ENCODE measurements around the gene MAPK10.

GRCh38 chr4:86296865-86297264, 63.0 kb downstream of the MAPK10 start:
- TF ChIP-seq POLR2A (IDR thresholded peaks at IDR 0.05), result no peak
- no peak for TF ChIP-seq CTCF (IDR thresholded peaks at IDR 0.05)
- no peak for TF ChIP-seq POLR2AphosphoS5 (IDR thresholded peaks at IDR 0.05; ENCODE audit: insufficient read depth in 1 of 2, low read depth in 1 of 2)
